H1 (cell line): Measurements from ENCODE around the gene GPR137. TPM values are rescaled to one million over a fixed set of nuclear protein-coding genes. Genes with fewer than 3 reads are reported as not detected.

Source experiments
- CTCF ChIA-PET: fragments of 300-600 bp; sonication (Branson Sonifier 250); formaldehyde crosslinking; loops from one replicate; lab custom pipeline; 2021; ENCODE audit not compliant: partially characterized antibody; lab: Charles Lee
- POLR2A ChIA-PET: fragments of 300-600 bp; sonication (Branson Sonifier 250); formaldehyde crosslinking; loops from one replicate; lab custom pipeline; 2021; ENCODE audit warnings: inconsistent platforms; ENCODE audit not compliant: partially characterized antibody; lab: Charles Lee
- DNase-seq, 2 experiments: peaks; one replicate each; pipeline versions ENCODE4 v3.0.0 to v3.0.0-alpha.2; 2010 to 2022; ENCODE audit warnings: low spot score in 2 of 2, low read depth in 1 of 2, mixed read lengths in 1 of 2
- FAIRE-seq: peaks from 2 replicates; lab custom pipeline; 2011; peaks lifted over from hg19 to GRCh38; lab: Jason Lieb, UNC
- H2AFZ ChIP-seq: 2 replicates; pipeline ENCODE4 v1.8.1; 2012; ENCODE audit warnings: low read length, inconsistent platforms
- H2AK5ac ChIP-seq: 2 replicates; pipeline ENCODE4 v1.6.1; 2013; ENCODE audit warnings: low read depth, low read length
- H2BK120ac ChIP-seq: replicated peaks from 2 replicates; pipeline ENCODE3; 2013; ENCODE audit warnings: low read depth, low read length, inconsistent platforms
- H2BK12ac ChIP-seq: 2 replicates; pipeline ENCODE4 v1.6.1; 2013; ENCODE audit warnings: low read depth, low read length
- H2BK15ac ChIP-seq: 2 replicates; pipeline ENCODE4 v1.6.1; 2013; ENCODE audit warnings: low read length
- H2BK20ac ChIP-seq: 2 replicates; pipeline ENCODE4 v1.6.1; 2013; ENCODE audit warnings: low read length
- H2BK5ac ChIP-seq: 2 replicates; pipeline ENCODE4 v1.6.1; 2013; ENCODE audit warnings: low read depth, low read length
- H3K14ac ChIP-seq: 2 replicates; pipeline ENCODE4 v1.6.1; 2013; ENCODE audit warnings: inconsistent platforms; ENCODE audit not compliant: insufficient read length
- H3K18ac ChIP-seq: 2 replicates; pipeline ENCODE4 v1.6.1; 2013; ENCODE audit warnings: low read length; ENCODE audit errors: extremely low read depth
- H3K23ac ChIP-seq: 2 replicates; pipeline ENCODE4 v1.6.1; 2013; ENCODE audit warnings: inconsistent platforms; ENCODE audit not compliant: insufficient read length
- H3K23me2 ChIP-seq: 2 replicates; pipeline ENCODE4 v1.6.1; 2013; ENCODE audit warnings: low read depth, low read length
- H3K27ac ChIP-seq: 2 replicates; pipeline ENCODE4 v1.6.1; 2011; ENCODE audit warnings: low read depth, low read length, inconsistent platforms
- H3K27me3 ChIP-seq, 4 experiments: replicated peaks in 1 of 4; 1 replicate in 1 of 4; 2 replicates in 3 of 4; pipeline versions ENCODE4 v1.6.1 to v1.8.1; 2011 to 2013; ENCODE audit warnings: low read length in 3 of 4, mild to moderate bottlenecking in 3 of 4, inconsistent platforms in 2 of 4, mixed read lengths in 2 of 4, moderate library complexity in 1 of 4; ENCODE audit not compliant: control insufficient read depth in 3 of 4, insufficient read depth in 3 of 4; ENCODE audit errors: extremely low read depth in 1 of 4
- H3K36me3 ChIP-seq, 4 experiments: 2 replicates each; pipeline versions ENCODE4 v1.6.1 to v1.8.1; 2011 to 2013; ENCODE audit warnings: mild to moderate bottlenecking in 4 of 4, low read length in 3 of 4, moderate library complexity in 2 of 4, control low read depth in 1 of 4, inconsistent platforms in 1 of 4; ENCODE audit not compliant: insufficient read depth in 4 of 4, control insufficient read depth in 2 of 4
- H3K4ac ChIP-seq: replicated peaks from 2 replicates; pipeline ENCODE3; 2013; ENCODE audit warnings: low read length, low read depth, mixed read lengths, inconsistent platforms; ENCODE audit not compliant: insufficient read length
- H3K4me1 ChIP-seq, 4 experiments: replicated peaks in 1 of 4; 1 replicate in 1 of 4; 2 replicates in 3 of 4; pipeline versions ENCODE4 v1.6.1 to v1.8.1; 2011 to 2013; ENCODE audit warnings: low read length in 3 of 4, inconsistent platforms in 2 of 4, mixed read lengths in 1 of 4; ENCODE audit not compliant: insufficient read depth in 4 of 4, control insufficient read depth in 3 of 4
- H3K4me2 ChIP-seq, 2 experiments: 2 replicates each; pipeline versions ENCODE4 v1.6.1 to v1.8.1; 2011 to 2013; ENCODE audit warnings: low read depth in 2 of 2, low read length in 2 of 2, control low read depth in 1 of 2, inconsistent platforms in 1 of 2, mild to moderate bottlenecking in 1 of 2; ENCODE audit not compliant: insufficient read depth in 1 of 2
- H3K4me3 ChIP-seq, 4 experiments: fragments of 200-600, 300-600 bp in 1 of 4; sonication (generic), shearing (Covaris generic), sonication (Bioruptor Twin) in 1 of 4; 2 replicates each; pipeline versions ENCODE4 v1.5.1 to v1.8.1; 2011 to 2016; ENCODE audit warnings: low read length in 4 of 4, low read depth in 3 of 4, control low read depth in 2 of 4, inconsistent platforms in 2 of 4, mild to moderate bottlenecking in 2 of 4, mixed read lengths in 1 of 4, moderate library complexity in 1 of 4; ENCODE audit not compliant: insufficient read depth in 2 of 4; ENCODE audit errors: extremely low read depth in 1 of 4
- H3K56ac ChIP-seq: replicated peaks from 2 replicates; pipeline ENCODE3; 2013; ENCODE audit warnings: low read depth, mild to moderate bottlenecking, mixed read lengths, low read length, inconsistent platforms; ENCODE audit not compliant: insufficient read length
- H3K79me1 ChIP-seq: 2 replicates; pipeline ENCODE4 v1.6.1; 2013; ENCODE audit warnings: low read depth, low read length, control low read depth
- H3K79me2 ChIP-seq, 2 experiments: 2 replicates each; pipeline versions ENCODE4 v1.6.1 to v1.8.1; 2012 to 2013; ENCODE audit warnings: low read length in 2 of 2, mild to moderate bottlenecking in 2 of 2, inconsistent platforms in 1 of 2; ENCODE audit not compliant: insufficient read depth in 2 of 2, control insufficient read depth in 1 of 2
- H3K9ac ChIP-seq, 4 experiments: replicated peaks in 1 of 4; 1 replicate in 1 of 4; 2 replicates in 3 of 4; pipeline versions ENCODE4 v1.6.1 to v1.8.1; 2011 to 2013; ENCODE audit warnings: low read depth in 3 of 4, low read length in 3 of 4, control low read depth in 2 of 4, mild to moderate bottlenecking in 2 of 4, moderate library complexity in 2 of 4, inconsistent platforms in 1 of 4; ENCODE audit errors: extremely low read depth in 1 of 4
- H3K9me3 ChIP-seq, 2 experiments: 2 replicates each; pipeline versions ENCODE4 v1.6.1 to v1.8.1; 2012 to 2013; ENCODE audit warnings: mild to moderate bottlenecking in 2 of 2, moderate library complexity in 2 of 2, control low read depth in 1 of 2, inconsistent platforms in 1 of 2, low read depth in 1 of 2, low read length in 1 of 2, mixed read lengths in 1 of 2; ENCODE audit not compliant: insufficient read depth in 2 of 2
- H4K20me1 ChIP-seq, 2 experiments: replicated peaks in 1 of 2; 2 replicates each; pipeline versions ENCODE3 to v1.8.1; 2011 to 2013; ENCODE audit warnings: inconsistent platforms in 2 of 2, low read length in 2 of 2, mild to moderate bottlenecking in 1 of 2; ENCODE audit not compliant: insufficient read depth in 2 of 2, control insufficient read depth in 1 of 2
- H4K5ac ChIP-seq: 2 replicates; pipeline ENCODE4 v1.6.1; 2013; ENCODE audit warnings: low read length, low read depth, mixed read lengths, inconsistent platforms; ENCODE audit not compliant: insufficient read length
- H4K8ac ChIP-seq: 2 replicates; pipeline ENCODE4 v1.8.0; 2013; ENCODE audit warnings: mild to moderate bottlenecking, moderate library complexity, low read length, inconsistent platforms; ENCODE audit not compliant: insufficient read depth; ENCODE audit errors: extremely low read depth
- H4K91ac ChIP-seq: replicated peaks from 2 replicates; pipeline ENCODE3; 2013; ENCODE audit warnings: low read length, mixed read lengths, inconsistent platforms; ENCODE audit not compliant: insufficient read length
- CTBP2 ChIP-seq: IDR thresholded peaks from 2 replicates; pipeline ENCODE4 v1.7.0; 2011; ENCODE audit warnings: borderline replicate concordance, mild to moderate bottlenecking, moderate library complexity, mixed read lengths, low read length; ENCODE audit not compliant: insufficient read depth, insufficient read length
- E2F6 ChIP-seq: IDR thresholded peaks from 2 replicates; pipeline ENCODE4 v1.6.1; 2012; ENCODE audit warnings: inconsistent platforms
- EZH2 ChIP-seq: fragments of 200-600 bp; sonication (generic); IDR thresholded peaks from 2 replicates; pipeline ENCODE4 v1.7.1; 2012; ENCODE audit warnings: low read depth, mild to moderate bottlenecking, moderate library complexity, low read length, inconsistent platforms; ENCODE audit not compliant: severe bottlenecking
- JUN ChIP-seq: IDR thresholded peaks from 2 replicates; pipeline ENCODE4 v1.6.1; 2011; ENCODE audit warnings: low read depth, mild to moderate bottlenecking, improper control_type of control experiment, low read length
- RNF2 ChIP-seq: fragments of 200-900, 300-1000 bp; sonication (generic); IDR thresholded peaks from 2 replicates; pipeline ENCODE4 v1.7.1; 2016; ENCODE audit warnings: borderline replicate concordance, low read depth, mild to moderate bottlenecking, antibody characterized with exemption, low read length; ENCODE audit not compliant: poor library complexity, severe bottlenecking; ENCODE audit errors: missing control alignments
- SUZ12 ChIP-seq: fragments of 200-600 bp; sonication (generic); IDR thresholded peaks from 2 replicates; pipeline ENCODE4 v1.6.1; 2012; ENCODE audit warnings: mild to moderate bottlenecking, inconsistent platforms, low read length, moderate library complexity, mixed read lengths
- WGBS, 2 experiments: shearing (Covaris generic) in 1 of 2; methylation state at CpG; one replicate each; pipeline versions ENCODE4 v1.1.6 to v1.1.7; 2013 to 2015; ENCODE audit warnings: low lambda C conversion rate in 2 of 2, mixed read lengths in 2 of 2, inconsistent platforms in 1 of 2, low coverage in 1 of 2, missing lambda C conversion rate in 1 of 2; ENCODE audit not compliant: insufficient replicate concordance in 2 of 2, insufficient coverage in 1 of 2, insufficient read length in 1 of 2; ENCODE audit errors: extremely low coverage in 1 of 2, missing lambda C conversion rate in 1 of 2; 5-methylcytosine and 5-hydroxymethylcytosine counted together
- polyA plus RNA-seq, 7 experiments: library from polyadenylated mRNA; depleted of rRNA in 3 of 7; stranded (reverse) in 5 of 7; unstranded in 2 of 7; fragments of >200 nt in 5 of 7; fragments of 200-250 nt in 2 of 7; gene quantifications; 1 replicate in 5 of 7; 2 replicates in 1 of 7; 4 replicates in 1 of 7; pipeline versions ENCODE4 v1.2.1 to v1.2.3, GENCODE V29; 2011 to 2013; ENCODE audit warnings: missing spikeins in 2 of 7, mixed read lengths in 2 of 7
- total RNA-seq: library from RNA; stranded (reverse); fragmentation: NEBNext Ultra II Directional; extraction: Animal tissue kit (Norgen Biotek cat#: 25700); gene quantifications from 2 replicates; pipeline ENCODE4 v1.2.1, GENCODE V29; 2021

The GPR137 gene
- total and polyA plus RNA-seq, 2 of the 8 experiments (the other 6 are each of a cell fraction or from before 2014, with no cell fraction given): 36.2 to 37.8 TPM

- H3K9me3 ChIP-seq: no peaks in the 10 kb centered on the region; a peak in 1 of 4 replicates
- no peak overlapping the region for H2BK5ac ChIP-seq
- H2BK120ac ChIP-seq: no peak overlapping the region
- WGBS, 2 experiments: 66% methylated on average over 18 of the region's 18 CpGs; no CpG with 5 or more reads in 1 of the 2 experiments
- H4K5ac ChIP-seq: no peak overlapping the region
- POLR2A ChIA-PET: interaction anchor here (0.7 to 1.9 kb wide), 9 partner anchors 8 to 66 kb away, joined by 3 to 14 read pairs (median 3); partner anchors contain the start of genes BAD, GPR137, PRDX5 and TRMT112
- H3K79me2 ChIP-seq: no peaks in the 10 kb centered on the region
- H3K79me1 ChIP-seq: no peaks in the 10 kb centered on the region
- no peak overlapping the region for H2AFZ ChIP-seq
- no peak overlapping the region for H2BK15ac ChIP-seq
- H3K4ac ChIP-seq: no peak overlapping the region
- no peak overlapping the region; the same call in 1 of the 2 replicates for H4K8ac ChIP-seq
- H3K56ac ChIP-seq: no peak overlapping the region
- FAIRE-seq (no peak), DNase-seq (peak in 1 of 2 experiments; percentile 56)
- H4K20me1 ChIP-seq: peaks cover 0 to 14% of the 10 kb centered on the region in 2 experiments
- peaks cover 0 to 23% (median 14%) of the 10 kb centered on the region in 4 experiments; a peak in 5 of 7 replicates for H3K4me1 ChIP-seq
- peak overlapping the region; percentile 66 for H3K23ac ChIP-seq
- no peak overlapping the region for H3K14ac ChIP-seq
- no peak overlapping the region for H2AK5ac ChIP-seq
- H3K23me2 ChIP-seq: peaks cover 7% of the 10 kb centered on the region; the same call in 1 of the 2 replicates
- peak overlapping the region in 2 of 4 experiments; percentile 6 to 47; a peak in 2 of 8 replicates for H3K4me3 ChIP-seq
- peaks cover 70 to 91% (median 83%) of the 10 kb centered on the region in 4 experiments for H3K27me3 ChIP-seq
- 0 out of 2 replicates have a peak overlapping the region, but pooled peaks have one; percentile 60 for H2BK12ac ChIP-seq
- no peak overlapping the region for H4K91ac ChIP-seq
- no peak overlapping the region for H3K9ac ChIP-seq
- peak overlapping the region; percentile 61; the same call in 1 of the 2 replicates for H2BK20ac ChIP-seq
- peak; percentile 26; the same call in 1 of the 2 replicates for TF ChIP-seq E2F6
- TF ChIP-seq EZH2: peak; percentile 73
- no peak for TF ChIP-seq JUN
- peak; percentile 72 for TF ChIP-seq RNF2
- no peak for TF ChIP-seq CTBP2
- peak; percentile 81; the same call in 1 of the 2 replicates for TF ChIP-seq SUZ12
- no peak overlapping the region for H3K27ac ChIP-seq
- H3K18ac ChIP-seq: no peak overlapping the region
- H3K36me3 ChIP-seq: no peaks in the 10 kb centered on the region; a peak in 1 of 8 replicates
- H3K4me2 ChIP-seq: peak overlapping the region; percentile 57 to 63; a peak in 2 of 4 replicates
- CTCF ChIA-PET: interaction anchor here (1.2 to 2.6 kb wide), 3 partner anchors 26 to 86 kb away, joined by 4 to 10 read pairs (median 5); no protein-coding TSS in a partner anchor
Measured at GRCh38 chr11:64297699-64298358, 12.2 kb downstream of the GPR137 start.
